Ectodermal cell (in vitro differentiated cells): ENCODE measurements around the gene GDPD5.
"Not testable (repeated sequence)": the region's sequence is repeated elsewhere in the genome, so short reads cannot be mapped to it uniquely, and the experiment has no call there.

Experiments
- H3K27ac ChIP-seq: 2 replicates; pipeline ENCODE4 v1.7.0; 2013; ENCODE audit warnings: mild to moderate bottlenecking, low read depth, low read length; ENCODE audit not compliant: insufficient read depth, poor library complexity, severe bottlenecking
- H3K27me3 ChIP-seq: 2 replicates; pipeline ENCODE4 v1.7.0; 2013; ENCODE audit warnings: mild to moderate bottlenecking, low read length; ENCODE audit not compliant: insufficient read depth, control insufficient read depth, poor library complexity, severe bottlenecking
- H3K36me3 ChIP-seq: one replicate; pipeline ENCODE4 v1.7.0; 2013; ENCODE audit warnings: low read length; ENCODE audit not compliant: control insufficient read depth, insufficient read depth
- H3K4me1 ChIP-seq: one replicate; pipeline ENCODE4 v1.7.0; 2013; ENCODE audit warnings: low read length; ENCODE audit not compliant: control insufficient read depth, insufficient read depth
- H3K4me3 ChIP-seq: 2 replicates; pipeline ENCODE4 v1.7.0; 2013; ENCODE audit warnings: low read depth, low read length, control low read depth; ENCODE audit not compliant: insufficient read depth
- H3K9me3 ChIP-seq: 2 replicates; pipeline ENCODE4 v1.7.0; 2013; ENCODE audit warnings: mild to moderate bottlenecking, low read length, moderate library complexity; ENCODE audit not compliant: control insufficient read depth
- WGBS, 2 experiments: methylation state at CpG; one replicate each; pipeline ENCODE4 v1.1.7; 2013; ENCODE audit warnings: missing lambda C conversion rate in 2 of 2; 5-methylcytosine and 5-hydroxymethylcytosine counted together

The GDPD5 gene

DNA sequence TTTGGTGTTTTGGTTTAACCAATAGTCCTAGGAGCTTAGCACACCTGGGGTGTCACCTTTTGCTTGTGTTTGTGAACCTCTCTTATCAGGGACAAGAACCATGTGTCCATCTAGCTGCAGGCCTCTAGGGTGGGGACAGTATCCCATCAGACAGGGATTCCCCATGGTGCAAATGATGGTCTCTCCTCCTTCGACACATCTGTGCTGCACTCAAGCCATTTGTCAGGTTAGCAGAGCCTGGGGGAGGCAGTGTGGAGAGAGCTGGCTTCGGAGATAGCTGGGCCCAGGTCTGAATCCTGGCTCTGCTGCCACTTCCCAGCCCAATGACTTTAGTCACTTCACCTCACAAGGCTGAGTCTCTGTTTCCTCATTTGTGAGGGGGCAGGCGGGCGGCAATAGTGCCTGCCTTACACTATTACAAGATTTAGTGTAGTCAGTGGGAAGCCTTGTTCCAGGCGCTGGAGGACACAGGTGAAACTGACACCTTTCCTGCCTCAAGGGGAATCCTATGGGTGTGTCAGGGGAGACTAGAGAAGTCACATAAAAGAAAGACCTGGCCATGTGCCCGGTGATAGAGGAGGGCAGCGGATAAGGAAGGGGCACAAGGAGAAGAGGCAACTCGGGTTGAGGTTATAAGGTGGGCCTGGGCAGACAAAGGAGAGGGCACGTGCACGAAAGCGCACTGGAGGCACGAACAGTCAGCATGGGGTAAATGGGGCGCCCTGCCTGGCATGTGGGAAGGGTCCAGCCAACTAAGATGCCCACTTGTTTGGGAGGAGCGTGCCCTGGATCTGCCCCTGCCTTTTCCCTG lies 105.3 kb downstream of the GDPD5 start:
- peak overlapping the region; percentile 36 for H3K27ac ChIP-seq
- no peaks in the 10 kb centered on the region for H3K27me3 ChIP-seq
- peaks cover 6% of the 10 kb centered on the region for H3K36me3 ChIP-seq
- no peak overlapping the region for H3K4me3 ChIP-seq
- no peaks in the 10 kb centered on the region for H3K9me3 ChIP-seq
- H3K4me1 ChIP-seq = peaks cover 15% of the 10 kb centered on the region
- WGBS, 2 experiments = 93% methylated on average over 14 of the region's 14 CpGs

- Histone ChIP-seq H3K27me3 (no peaks in the 10 kb centered on the region), H3K4me1 (no peaks in the 10 kb centered on the region), H3K27ac (no peak overlapping the region), H3K36me3 (peaks cover 21% of the 10 kb centered on the region), H3K9me3 (no peaks in the 10 kb centered on the region), H3K4me3 (no peak overlapping the region)
- 89 to 97% methylated on average over 2 of the region's 2 CpGs for WGBS, 2 experiments
These were observed 111.9 kb downstream of the GDPD5 start for GRCh38 chr11:75413864-75414263.

DNA sequence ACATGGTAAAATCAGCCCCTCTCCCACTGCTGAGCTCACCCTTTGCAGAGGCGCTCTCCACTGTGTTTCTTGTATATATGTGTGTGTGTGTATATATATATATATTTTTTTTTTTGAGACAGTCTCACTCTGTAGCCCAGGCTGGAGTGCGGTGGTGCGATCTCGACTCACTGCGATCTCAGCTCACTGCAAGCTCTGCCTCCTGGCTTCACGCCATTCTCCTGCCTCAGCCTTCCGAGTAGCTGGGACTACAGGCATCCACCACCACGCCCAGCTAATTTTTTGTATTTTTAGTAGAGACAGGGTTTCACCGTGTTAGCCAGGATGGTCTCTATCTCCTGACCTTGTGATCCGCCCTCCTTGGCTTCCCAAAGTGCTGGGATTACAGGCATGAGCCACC lies 112.6 kb downstream of the GDPD5 start:
- WGBS, 2 experiments = 93 to 94% methylated on average over 9 of the region's 10 CpGs
- H3K4me3 ChIP-seq, H3K9me3 ChIP-seq, H3K27me3 ChIP-seq, H3K4me1 ChIP-seq, H3K27ac ChIP-seq: not testable (repeated sequence)
- peaks cover 22% of the 10 kb centered on the region for H3K36me3 ChIP-seq

DNA sequence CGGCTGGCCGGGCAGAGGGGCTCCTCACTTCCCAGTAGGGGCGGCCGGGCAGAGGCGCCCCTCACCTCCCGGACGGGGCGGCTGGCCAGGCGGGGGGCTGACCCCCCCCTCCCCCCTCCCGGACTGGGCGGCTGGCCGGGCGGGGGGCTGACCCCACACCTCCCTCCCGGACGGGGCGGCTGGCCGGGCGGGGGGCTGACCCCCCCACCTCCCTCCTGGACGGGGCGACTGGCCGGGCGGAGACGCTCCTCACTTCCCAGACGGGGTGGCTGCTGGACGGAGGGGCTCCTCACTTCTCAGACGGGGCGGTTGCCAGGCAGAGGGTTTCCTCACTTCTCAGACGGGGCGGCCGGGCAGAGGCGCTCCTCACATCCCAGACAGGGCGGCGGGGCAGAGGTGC lies 115.8 kb downstream of the GDPD5 start:
- H3K36me3 ChIP-seq = peaks cover 42% of the 10 kb centered on the region
- H3K27me3 ChIP-seq, H3K4me3 ChIP-seq, H3K4me1 ChIP-seq, H3K27ac ChIP-seq, H3K9me3 ChIP-seq: not testable (repeated sequence)
- whole genome bisulfite sequencing, 2 experiments = 95 to 99% methylated on average over 20 to 26 of the region's 33 CpGs

DNA sequence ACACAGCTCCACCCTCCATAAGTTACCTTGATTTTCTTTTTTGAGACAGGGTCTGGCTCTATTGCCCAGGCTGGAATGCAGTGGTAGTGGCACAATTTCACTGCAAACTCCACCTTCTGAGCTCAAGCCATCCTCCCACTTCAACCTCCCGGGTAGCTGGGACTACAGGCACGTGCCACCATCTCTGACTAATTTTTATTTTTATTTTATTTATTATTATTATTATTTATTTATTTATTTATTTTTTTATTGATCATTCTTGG lies 116.9 kb downstream of the GDPD5 start:
- Histone ChIP-seq H3K4me1 (no peaks in the 10 kb centered on the region), H3K27ac (no peak overlapping the region), H3K27me3 (no peaks in the 10 kb centered on the region), H3K4me3 (no peak overlapping the region), H3K9me3 (no peaks in the 10 kb centered on the region), H3K36me3 (peaks cover 51% of the 10 kb centered on the region)
- 80% methylated on average over 1 of the region's 2 CpGs; no CpG with 5 or more reads in 1 of the 2 experiments for WGBS, 2 experiments

- Histone ChIP-seq H3K27me3 (no peaks in the 10 kb centered on the region), H3K4me1 (peaks cover 17% of the 10 kb centered on the region), H3K4me3 (no peak overlapping the region), H3K27ac (no peak overlapping the region), H3K9me3 (no peaks in the 10 kb centered on the region), H3K36me3 (peaks cover 56% of the 10 kb centered on the region)
- WGBS, 2 experiments = 67% methylated on average over 1 of the region's 1 CpG; no CpG with 5 or more reads in 1 of the 2 experiments
These were observed 119.4 kb downstream of the GDPD5 start for GRCh38 chr11:75406338-75406777.

DNA sequence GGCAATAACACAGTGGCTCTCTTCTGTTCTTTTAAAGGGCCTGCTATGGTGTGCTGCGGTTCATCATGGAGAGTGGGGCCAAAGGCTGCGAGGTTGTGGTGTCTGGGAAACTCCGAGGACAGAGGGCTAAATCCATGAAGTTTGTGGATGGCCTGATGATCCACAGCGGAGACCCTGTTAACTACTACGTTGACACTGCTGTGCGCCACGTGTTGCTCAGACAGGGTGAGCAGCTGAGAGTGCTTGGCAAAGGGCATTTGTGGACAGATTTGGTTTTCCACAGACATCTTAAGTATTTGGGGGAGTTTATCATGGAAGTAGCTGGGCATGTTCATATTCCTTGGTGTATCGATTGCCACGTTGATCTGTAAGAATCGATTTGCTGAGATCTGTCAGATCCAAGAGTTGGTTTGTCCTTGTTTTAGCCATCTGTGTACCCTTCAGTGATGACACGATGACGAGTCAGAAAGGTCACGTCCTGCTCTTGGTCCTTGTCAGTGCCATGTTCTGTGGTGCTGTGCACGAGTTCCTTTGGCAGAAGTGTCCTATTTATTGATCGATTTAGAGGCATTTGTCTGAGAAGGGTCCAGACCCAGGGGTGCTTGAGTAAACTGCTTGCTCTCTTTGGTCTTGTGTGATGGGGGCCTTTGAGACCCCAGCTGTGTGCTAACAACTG lies 121.6 kb downstream of the GDPD5 start:
- Histone ChIP-seq H3K4me1 (peaks cover 18% of the 10 kb centered on the region), H3K27ac (no peak overlapping the region), H3K4me3 (no peak overlapping the region), H3K27me3 (no peaks in the 10 kb centered on the region), H3K9me3 (no peaks in the 10 kb centered on the region), H3K36me3 (peaks cover 56% of the 10 kb centered on the region)
- 97% methylated on average over 15 of the region's 15 CpGs for WGBS, 2 experiments

- Histone ChIP-seq H3K27ac (no peak overlapping the region), H3K27me3 (no peaks in the 10 kb centered on the region), H3K4me1 (peaks cover 18% of the 10 kb centered on the region), H3K36me3 (peaks cover 54% of the 10 kb centered on the region), H3K9me3 (no peaks in the 10 kb centered on the region), H3K4me3 (no peak overlapping the region)
- 90 to 91% methylated on average over 1 of the region's 1 CpG for WGBS, 2 experiments
These were observed 122.7 kb downstream of the GDPD5 start for GRCh38 chr11:75403037-75403436.

- peaks cover 18% of the 10 kb centered on the region for H3K4me1 ChIP-seq
- no peaks in the 10 kb centered on the region for H3K9me3 ChIP-seq
- 95 to 96% methylated on average over 10 of the region's 10 CpGs for WGBS, 2 experiments
- peak overlapping the region; percentile 91 for H3K4me3 ChIP-seq
- H3K36me3 ChIP-seq = peaks cover 51% of the 10 kb centered on the region
- no peak overlapping the region for H3K27ac ChIP-seq
- no peaks in the 10 kb centered on the region for H3K27me3 ChIP-seq
These were observed 123.6 kb downstream of the GDPD5 start for GRCh38 chr11:75402002-75402773.
